GM21825 (cell line): ENCODE data around the gene CUX1.
"Not testable (repeated sequence)": the region's sequence is repeated elsewhere in the genome, so short reads cannot be mapped to it uniquely, and the experiment has no call there.

Experiments used
- ATAC-seq: cut with Tn5 transposase; IDR thresholded peaks from one replicate; pipeline ENCODE4 v1.9.1; 2021; ENCODE audit warnings: mild to moderate bottlenecking, moderate library complexity; ENCODE audit not compliant: unreplicated experiment

Gene CUX1

GRCh38 chr7:102318482-102318971 lies 501.1 kb downstream of the CUX1 start:
- ATAC-seq = no peak

- no peak for ATAC-seq
Observed at GRCh38 chr7:102319671-102320070, 502.2 kb downstream of the CUX1 start.

- no peak for ATAC-seq
Observed at GRCh38 chr7:102320181-102320580, 502.8 kb downstream of the CUX1 start.

GRCh38 chr7:102320601-102321350 lies 503.4 kb downstream of the CUX1 start:
- ATAC-seq = no peak

GRCh38 chr7:102321351-102322201 lies 504.1 kb downstream of the CUX1 start:
- ATAC-seq = no peak

GRCh38 chr7:102322202-102322715 lies 504.8 kb downstream of the CUX1 start:
- ATAC-seq = no peak

- ATAC-seq = no peak
Observed at GRCh38 chr7:102323914-102324195, 506.4 kb downstream of the CUX1 start.

- not testable (repeated sequence) for ATAC-seq
Observed at GRCh38 chr7:102325106-102325505, 507.7 kb downstream of the CUX1 start.

- no peak for ATAC-seq
Observed at GRCh38 chr7:102326157-102326889, 508.9 kb downstream of the CUX1 start.

- ATAC-seq = not testable (repeated sequence)
Observed at GRCh38 chr7:102327183-102327582, 509.8 kb downstream of the CUX1 start.

GRCh38 chr7:102328863-102329262 lies 511.4 kb downstream of the CUX1 start:
- not testable (repeated sequence) for ATAC-seq

- not testable (repeated sequence) for ATAC-seq
Observed at GRCh38 chr7:102329366-102329765, 511.9 kb downstream of the CUX1 start.

GRCh38 chr7:102330666-102331460 lies 513.4 kb downstream of the CUX1 start:
- ATAC-seq = not testable (repeated sequence)
